HCT116 (cell line): ENCODE data around the gene PAX8. TPM values are rescaled to one million over a fixed set of nuclear protein-coding genes. Genes with fewer than 3 reads are reported as not detected.

ENCODE experiments used
- ATAC-seq: fragments of 200-7000 bp; cut with Tn5 transposase; 2 replicates; pipeline ENCODE4 v1.9.1; 2020; ENCODE audit warnings: mild to moderate bottlenecking, moderate library complexity
- BruUV-seq: library from RNA; stranded (reverse); fragments of 400-500 nt; replicated peaks from 2 replicates; lab custom pipeline; 2021; lab: Mats Ljungman, UMichigan
- CTCF ChIA-PET: fragments of 300-600 bp; sonication (Branson Sonifier 250); formaldehyde crosslinking; loops from one replicate; lab custom pipeline; 2021; ENCODE audit warnings: antibody characterized with exemption; lab: Charles Lee
- POLR2A ChIA-PET: fragments of 300-600, 350-600 bp; sonication (Branson Sonifier 250); formaldehyde crosslinking; loops from one replicate; lab custom pipeline; 2021; ENCODE audit warnings: antibody characterized with exemption; lab: Charles Lee
- RAD21 ChIA-PET, 2 experiments: fragments of 300-600 bp; sonication (Branson Sonifier 250); formaldehyde crosslinking; loops; one replicate each; lab custom pipeline; 2023; ENCODE audit warnings: low total read pairs in 2 of 2; ENCODE audit not compliant: uncharacterized antibody in 2 of 2, unreplicated experiment in 2 of 2, low non-redundant PET in 1 of 2; lab: Charles Lee
- DNase-seq: peaks from one replicate; pipeline ENCODE4 v3.0.0-alpha.2; 2010; ENCODE audit warnings: low read depth, low spot score
- H2AFZ ChIP-seq: fragments of 200-600 bp; shearing (Covaris generic), sonication (generic); 2 replicates; pipeline ENCODE4 v1.6.1; 2017; ENCODE audit warnings: low read depth, mixed run types, mixed read lengths, antibody characterized with exemption, low read length; ENCODE audit not compliant: poor library complexity, severe bottlenecking
- H3K27ac ChIP-seq: 2 replicates; pipeline ENCODE4 v1.5.1; 2012; ENCODE audit warnings: low read depth, low read length
- H3K27me3 ChIP-seq: fragments of 200-600 bp; sonication (generic); 2 replicates; pipeline ENCODE4 v1.6.1; 2016; ENCODE audit warnings: mixed run types, low read length, mixed read lengths; ENCODE audit not compliant: insufficient read depth
- H3K36me3 ChIP-seq, 2 experiments: fragments of 200-500 bp in 1 of 2; fragments of 200-600 bp in 1 of 2; sonication (Bioruptor generic) in 1 of 2; sonication (generic) in 1 of 2; 2 replicates each; pipeline versions ENCODE4 v1.5.1 to v1.6.1; 2014 to 2016; ENCODE audit warnings: low read length in 2 of 2, inconsistent platforms in 1 of 2, mixed read lengths in 1 of 2, mixed run types in 1 of 2; ENCODE audit not compliant: insufficient read depth in 2 of 2, control insufficient read depth in 1 of 2
- H3K4me1 ChIP-seq, 2 experiments: fragments of 200-600 bp in 1 of 2; sonication (generic) in 1 of 2; 2 replicates each; pipeline versions ENCODE4 v1.5.1 to v1.6.1; 2012 to 2017; ENCODE audit warnings: low read length in 2 of 2, inconsistent platforms in 1 of 2, mild to moderate bottlenecking in 1 of 2, mixed read lengths in 1 of 2, mixed run types in 1 of 2, moderate library complexity in 1 of 2; ENCODE audit not compliant: insufficient read depth in 2 of 2, control insufficient read depth in 1 of 2
- H3K4me2 ChIP-seq: fragments of 200-600 bp; sonication (generic); 2 replicates; pipeline ENCODE4 v1.6.1; 2017; ENCODE audit warnings: mixed run types, low read length, mixed read lengths
- H3K4me3 ChIP-seq, 2 experiments: fragments of 200-600 bp in 1 of 2; sonication (generic) in 1 of 2; replicated peaks in 1 of 2; 2 replicates each; pipeline ENCODE4 v1.5.1; 2011 to 2016; ENCODE audit warnings: low read length in 2 of 2, control low read depth in 1 of 2, low read depth in 1 of 2, mild to moderate bottlenecking in 1 of 2, mixed read lengths in 1 of 2, mixed run types in 1 of 2
- H3K79me2 ChIP-seq: fragments of 200-600 bp; sonication (generic); 2 replicates; pipeline ENCODE4 v1.6.1; 2017; ENCODE audit warnings: mild to moderate bottlenecking, mixed run types, low read length, moderate library complexity, mixed read lengths; ENCODE audit not compliant: insufficient read depth
- H3K9ac ChIP-seq: fragments of 200-600 bp; sonication (generic); 2 replicates; pipeline ENCODE4 v1.6.1; 2016; ENCODE audit warnings: low read length, mixed read lengths
- H3K9me2 ChIP-seq: fragments of 200-600 bp; sonication (generic), shearing (Covaris generic); 2 replicates; pipeline ENCODE4 v1.6.1; 2017; ENCODE audit warnings: mixed run types, mild to moderate bottlenecking, moderate library complexity; ENCODE audit not compliant: insufficient read depth
- H3K9me3 ChIP-seq, 2 experiments: fragments of 200-500 bp in 1 of 2; fragments of 200-600 bp in 1 of 2; sonication (Bioruptor generic) in 1 of 2; sonication (generic) in 1 of 2; 2 replicates each; pipeline ENCODE4 v1.6.1; 2014 to 2017; ENCODE audit warnings: low read length in 2 of 2, mixed read lengths in 2 of 2, inconsistent platforms in 1 of 2, low read depth in 1 of 2, mild to moderate bottlenecking in 1 of 2, mixed run types in 1 of 2, moderate library complexity in 1 of 2; ENCODE audit not compliant: control insufficient read depth in 1 of 2, insufficient read depth in 1 of 2
- H4K20me1 ChIP-seq: fragments of 200-600 bp; sonication (generic), shearing (Covaris generic); 2 replicates; pipeline ENCODE4 v1.6.1; 2017; ENCODE audit warnings: mixed run types, mild to moderate bottlenecking, moderate library complexity; ENCODE audit not compliant: insufficient read depth
- CBX3 ChIP-seq: IDR thresholded peaks from 2 replicates; pipeline ENCODE4 v1.6.1; 2012; ENCODE audit warnings: low read depth
- EGR1 ChIP-seq: IDR thresholded peaks from 2 replicates; pipeline ENCODE4 v1.6.1; 2012; ENCODE audit warnings: low read depth
- ELF1 ChIP-seq: IDR thresholded peaks from 2 replicates; pipeline ENCODE4 v1.6.1; 2012; ENCODE audit warnings: low read depth, borderline replicate concordance
- EZH2 ChIP-seq: fragments of 200-600 bp; sonication (generic); IDR thresholded peaks from 2 replicates; pipeline ENCODE4 v1.6.1; 2017; ENCODE audit warnings: antibody characterized with exemption, mixed run types
- FOSL1 ChIP-seq: IDR thresholded peaks from 2 replicates; pipeline ENCODE4 v1.6.1; 2012; ENCODE audit warnings: low read depth
- JUND ChIP-seq: IDR thresholded peaks from 2 replicates; pipeline ENCODE4 v1.6.1; 2012
- POLR2A ChIP-seq: IDR thresholded peaks from 2 replicates; pipeline ENCODE4 v1.7.0; 2011; ENCODE audit warnings: borderline replicate concordance; ENCODE audit not compliant: insufficient read depth, insufficient read length; ENCODE audit errors: extremely low read depth
- SIN3A ChIP-seq: IDR thresholded peaks from 2 replicates; pipeline ENCODE4 v1.6.1; 2012; ENCODE audit warnings: low read depth
- SP1 ChIP-seq: IDR thresholded peaks from 2 replicates; pipeline ENCODE4 v1.6.1; 2012; ENCODE audit warnings: low read depth
- SRF ChIP-seq: IDR thresholded peaks from 2 replicates; pipeline ENCODE4 v1.6.1; 2012; ENCODE audit warnings: low read depth
- TCF7L2 ChIP-seq: IDR thresholded peaks from 2 replicates; pipeline ENCODE4 v1.7.0; 2011; ENCODE audit warnings: borderline replicate concordance, inconsistent platforms; ENCODE audit not compliant: insufficient read depth, insufficient read length; ENCODE audit errors: extremely low read depth
- YY1 ChIP-seq: IDR thresholded peaks from 2 replicates; pipeline ENCODE4 v1.6.1; 2011; ENCODE audit warnings: low read length, low read depth, moderate library complexity, mild to moderate bottlenecking; ENCODE audit not compliant: insufficient replicate concordance; ENCODE audit errors: extremely low read depth
- ZFX ChIP-seq: fragments of 450-650 bp; IDR thresholded peaks from 2 replicates; pipeline ENCODE4 v1.6.1; 2017
- ZNF274 ChIP-seq: fragments of 200-500 bp; sonication (Bioruptor generic); IDR thresholded peaks from 2 replicates; pipeline ENCODE4 v1.6.1; 2014; ENCODE audit warnings: mild to moderate bottlenecking, low read depth, low read length, inconsistent platforms
- intact Hi-C: fragments of 100-400 bp; cut with micrococcal nuclease; formaldehyde crosslinking; loops from 2 replicates; pipeline ENCODE4 v1.10.0; 2022
- total RNA-seq: library from RNA; stranded (reverse); gene quantifications from one replicate; pipeline ENCODE4 v1.2.1, GENCODE V29; 2021; ENCODE audit not compliant: unreplicated experiment
- TF ChIP-seq, protein P1 (sequence below): IDR thresholded peaks from 2 replicates; pipeline ENCODE4 v1.6.1; 2012

PAX8 gene
- total RNA-seq, 1 experiment from 2014 or later: 4.4 TPM

DNA sequence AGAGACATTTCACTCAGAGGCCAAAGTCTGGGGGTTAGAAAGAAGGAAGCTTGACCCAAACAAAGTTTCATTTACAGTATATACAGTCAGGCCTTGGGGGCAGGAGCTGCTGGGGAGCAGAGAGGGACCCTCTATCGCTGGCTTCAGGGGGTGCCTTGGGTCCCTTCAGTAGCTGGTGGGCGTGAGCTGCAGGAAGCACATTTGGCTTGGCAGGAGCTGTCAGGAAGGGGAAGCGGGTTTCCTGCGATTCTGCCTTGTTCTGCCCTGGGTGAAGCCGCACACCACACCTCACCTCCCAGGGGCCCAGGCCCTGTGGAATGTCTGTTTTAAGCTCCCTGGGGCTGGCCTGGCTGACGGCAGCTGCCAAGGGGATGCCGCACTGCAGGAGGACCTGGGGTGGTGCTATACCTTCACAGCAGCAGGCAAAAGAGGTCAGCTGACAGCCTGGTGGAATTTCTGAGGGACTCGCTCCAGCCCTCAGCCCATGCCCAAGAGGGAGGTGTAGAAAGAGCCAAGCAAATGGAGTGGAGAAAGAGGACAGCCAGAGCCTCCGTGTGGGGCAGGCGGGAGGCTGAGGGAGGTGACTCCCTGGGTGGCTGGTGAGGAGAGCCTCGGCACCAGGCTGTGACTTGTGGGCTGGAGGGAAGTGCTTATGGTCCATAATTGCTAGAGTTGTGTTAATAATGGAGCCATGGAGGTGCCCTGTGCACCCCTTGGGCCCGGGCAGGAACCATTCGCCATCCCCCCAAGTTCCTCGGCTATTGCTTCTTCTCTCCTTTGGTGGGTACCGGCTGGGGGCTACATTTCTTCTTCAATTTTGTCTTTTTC lies 61.1 kb downstream of the PAX8 start:
- Histone ChIP-seq H3K36me3 (no peaks in the 10 kb centered on the region), H3K27me3 (no peaks in the 10 kb centered on the region), H3K4me2 (peak overlapping the region; percentile 64; the same call in 1 of the 2 replicates)
- TF ChIP-seq ZNF274 (no peak), ZFX (no peak), EGR1 (no peak), TCF7L2 (no peak), SIN3A (no peak), SP1 (no peak), CBX3 (no peak), POLR2A (no peak), FOSL1 (no peak), SRF (no peak), ELF1 (no peak), JUND (no peak), YY1 (no peak), EZH2 (no peak)
- TF ChIP-seq, protein P1, sequence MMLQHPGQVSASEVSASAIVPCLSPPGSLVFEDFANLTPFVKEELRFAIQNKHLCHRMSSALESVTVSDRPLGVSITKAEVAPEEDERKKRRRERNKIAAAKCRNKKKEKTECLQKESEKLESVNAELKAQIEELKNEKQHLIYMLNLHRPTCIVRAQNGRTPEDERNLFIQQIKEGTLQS: no peak
- TF ChIP-seq, all 23 proteins: peak for 0
- intact Hi-C loops: no loop called here
- ATAC-seq: no peak
- Histone ChIP-seq H3K9ac (no peak overlapping the region), H3K4me1 (peaks cover 31 to 37% of the 10 kb centered on the region in 2 experiments), H4K20me1 (no peaks in the 10 kb centered on the region), H3K4me3 (no peak overlapping the region), H3K27ac (peak overlapping the region; percentile 44; the same call in 1 of the 2 replicates), H3K9me3 (no peaks in the 10 kb centered on the region), H2AFZ (no peak overlapping the region), H3K9me2 (no peaks in the 10 kb centered on the region), H3K79me2 (no peaks in the 10 kb centered on the region)
- no TSS peak for BruUV-seq
- DNase-seq: no peak
- POLR2A ChIA-PET: interaction anchor here (0.9 to 1.4 kb wide), 2 partner anchors 14 to 18 kb away, joined by 4 read pairs; no protein-coding TSS in a partner anchor
- RAD21 ChIA-PET: no interaction called here
- CTCF ChIA-PET: interaction anchor here (1.7 kb wide), 1 partner anchor 19 kb away, joined by 4 read pairs; no protein-coding TSS in a partner anchor
